GM18526 (cell line): ENCODE measurements around the gene IFT43.

Experiments
- POLR2A ChIP-seq: IDR thresholded peaks from 3 replicates; pipeline ENCODE4 v1.6.1; 2011; ENCODE audit not compliant: insufficient read length; ENCODE audit errors: extremely low read depth

The IFT43 gene

DNA sequence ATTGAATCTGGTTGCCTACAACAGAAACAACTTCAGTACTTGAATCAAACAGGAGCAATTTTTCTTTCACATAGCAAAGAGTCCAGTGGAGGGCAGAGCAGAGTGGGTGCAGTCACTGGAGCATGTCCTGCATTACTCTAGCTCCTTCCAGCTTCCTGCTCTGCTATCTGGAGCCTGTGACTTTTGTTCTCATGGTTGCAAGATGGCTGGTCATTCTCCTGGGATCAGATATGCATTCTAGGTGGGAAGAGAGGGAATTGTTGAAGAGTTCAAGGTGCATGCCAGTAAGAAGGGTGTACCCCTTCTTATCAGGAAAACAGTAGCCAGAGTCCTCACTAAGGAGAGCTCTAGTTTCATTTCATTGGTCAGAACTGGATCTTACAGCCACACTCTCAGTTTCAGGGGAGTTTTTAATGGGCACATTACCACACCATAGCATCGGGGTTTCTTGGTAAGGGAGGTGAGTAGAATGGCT is 8.0 kb downstream of the IFT43 start:
- TF ChIP-seq POLR2A, result no peak

DNA sequence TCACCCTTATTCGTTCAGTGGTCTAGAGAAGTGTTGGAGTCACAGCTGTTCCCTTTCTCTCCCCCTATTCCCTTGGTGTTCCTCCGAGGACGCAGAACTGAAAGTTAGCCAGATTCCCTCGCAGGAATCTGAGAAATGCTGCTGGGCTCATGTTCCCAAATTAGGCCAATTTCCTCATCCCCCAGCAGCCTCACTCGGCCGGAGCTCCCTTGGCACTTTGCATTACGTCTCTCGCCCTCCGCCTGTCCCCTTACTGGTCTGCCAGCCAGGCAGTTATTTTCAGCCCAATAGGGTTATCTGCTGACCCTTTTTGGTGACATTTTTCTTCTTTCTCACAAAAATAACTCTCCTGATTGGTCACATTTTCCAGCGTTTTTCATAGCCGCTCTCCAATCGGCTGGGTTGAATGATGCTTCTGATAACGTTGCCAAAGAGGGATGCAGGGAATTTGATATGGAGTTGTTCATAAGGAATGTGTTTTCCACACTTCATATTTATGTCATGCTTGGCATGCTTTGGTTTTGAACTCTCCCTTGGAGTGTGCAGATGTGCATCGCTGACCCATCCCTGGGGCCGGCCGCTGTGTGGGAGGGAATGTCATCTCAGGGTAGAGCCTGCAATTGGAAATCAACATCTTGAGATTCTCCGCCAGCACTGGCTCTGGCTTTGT is 9.9 kb downstream of the IFT43 start:
- TF ChIP-seq POLR2A, result no peak

DNA sequence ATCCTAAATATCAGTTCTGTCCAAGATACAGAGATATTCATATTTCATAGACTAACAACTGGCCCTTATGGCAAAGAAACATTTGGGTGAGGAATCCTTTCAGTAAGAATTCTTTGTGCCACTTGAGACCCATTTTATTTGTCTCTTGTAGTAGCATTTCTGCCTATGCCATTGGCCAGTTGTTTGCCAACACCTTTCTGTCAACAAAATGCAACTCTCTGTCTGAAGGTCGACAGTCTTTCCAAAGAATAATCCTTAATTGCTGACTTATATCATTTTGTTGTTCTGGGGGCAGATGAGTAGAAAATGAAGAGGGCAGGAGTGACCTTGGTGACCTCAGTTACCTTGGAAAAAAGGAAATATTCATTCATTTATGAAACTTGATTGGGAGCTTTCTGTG is 10.9 kb downstream of the IFT43 start:
- TF ChIP-seq POLR2A, result no peak

DNA sequence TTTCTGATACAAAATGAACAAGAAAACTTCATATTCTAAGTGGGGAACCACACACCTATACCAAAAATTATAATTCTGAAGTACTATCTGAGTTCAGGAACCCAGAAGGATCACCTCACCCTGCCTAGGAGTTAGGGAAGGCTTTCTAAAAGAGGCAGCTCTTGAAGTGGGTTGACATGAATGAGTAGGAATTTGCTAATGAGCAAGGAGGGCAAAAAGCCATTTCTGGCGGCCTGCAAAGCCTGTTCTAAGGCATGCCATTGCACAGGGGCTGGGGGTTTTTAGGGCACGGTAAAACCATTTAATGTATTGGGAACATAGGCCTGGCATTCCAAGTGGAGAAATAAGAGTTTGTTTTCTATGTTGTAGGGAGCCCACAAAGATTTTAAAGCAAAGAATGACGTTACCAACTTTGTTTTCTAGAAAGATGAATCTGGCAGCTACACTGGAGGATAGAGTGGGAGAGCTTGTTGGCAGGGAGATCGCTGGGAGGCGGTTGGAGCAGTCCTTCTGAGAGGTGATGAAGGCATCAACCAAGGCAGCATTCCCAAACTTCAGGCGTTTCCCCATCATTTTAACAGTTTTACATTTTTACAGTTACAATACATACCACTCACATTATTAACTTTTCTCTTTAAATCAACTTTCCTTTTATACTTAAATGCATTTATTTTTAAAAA is 14.1 kb downstream of the IFT43 start:
- TF ChIP-seq POLR2A, result no peak

DNA sequence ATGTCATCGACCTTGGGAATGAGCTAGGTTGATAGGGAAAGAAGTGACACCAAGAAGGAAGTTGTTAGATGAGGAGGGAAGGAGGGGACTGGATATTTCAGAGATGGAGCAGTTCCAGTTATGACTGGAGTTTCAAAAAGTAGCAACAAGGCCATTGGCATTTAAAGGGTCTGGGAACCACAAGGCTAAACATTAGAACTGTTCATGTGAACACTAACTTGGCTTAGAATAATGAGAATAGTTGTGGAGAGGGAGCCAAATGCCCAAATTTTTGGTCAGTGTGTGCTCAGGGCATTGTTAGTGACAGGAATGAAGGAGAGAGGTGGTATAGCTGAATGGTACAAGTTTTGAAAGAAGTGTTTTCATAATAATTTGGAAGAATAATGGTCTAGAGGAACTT is 16.8 kb downstream of the IFT43 start:
- no peak for TF ChIP-seq POLR2A

DNA sequence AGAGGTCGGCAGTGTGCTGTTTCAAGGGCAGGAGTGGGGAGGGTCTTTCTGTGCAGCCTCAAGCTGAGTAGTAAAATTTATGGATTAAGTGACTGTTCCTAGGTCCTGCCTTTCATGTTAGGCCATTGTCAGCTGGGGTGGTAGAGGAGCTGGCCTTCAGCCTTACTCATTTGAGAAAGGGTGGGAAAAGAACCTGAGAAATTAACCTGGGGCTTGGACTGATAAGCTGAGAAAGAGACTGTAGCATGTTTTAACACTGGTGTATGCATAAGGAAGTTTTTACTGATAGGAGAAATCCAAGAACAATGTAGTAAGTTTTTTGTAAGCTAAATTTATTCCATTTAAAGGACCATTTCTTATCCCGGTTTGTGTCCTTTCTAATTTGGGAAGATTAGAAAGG is 20.7 kb downstream of the IFT43 start:
- TF ChIP-seq POLR2A, result no peak

DNA sequence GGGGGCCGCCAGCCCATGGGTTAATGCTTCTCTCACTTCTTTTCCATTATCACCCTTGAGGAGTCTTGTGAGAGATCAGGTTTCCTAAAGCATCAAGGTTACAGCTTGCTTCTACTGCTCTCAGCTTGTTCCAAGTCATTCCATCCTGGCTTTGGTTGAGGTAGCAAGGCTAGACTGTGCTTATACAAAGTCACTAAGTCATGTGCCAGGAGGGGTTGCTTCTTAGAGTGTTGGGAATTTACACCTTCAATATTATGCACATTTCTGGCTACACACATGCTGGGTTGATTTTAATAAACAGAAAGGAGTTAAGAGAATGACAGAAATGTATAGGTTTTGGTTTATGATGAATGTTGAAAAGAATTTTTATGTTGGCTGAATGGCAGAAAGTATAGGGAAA is 21.8 kb downstream of the IFT43 start:
- no peak for TF ChIP-seq POLR2A

DNA sequence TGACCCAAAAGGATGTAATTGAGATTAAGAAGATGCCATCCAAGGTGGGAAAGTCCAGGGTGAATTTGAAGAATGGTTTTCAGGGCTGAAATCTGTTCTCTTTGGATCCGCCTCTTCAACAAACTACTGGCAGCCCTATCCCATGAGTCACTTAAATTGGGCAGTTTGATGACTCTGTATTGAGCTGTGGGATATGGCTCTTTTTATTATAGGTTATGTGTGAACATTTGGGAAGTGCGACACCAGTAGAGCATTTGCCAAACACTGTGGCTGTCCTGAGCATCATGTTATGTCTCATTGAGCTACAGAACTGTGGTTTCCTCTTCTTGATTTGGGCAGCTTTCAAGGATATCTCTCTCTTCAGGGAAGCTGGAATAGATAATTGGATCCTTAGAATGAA is 22.3 kb downstream of the IFT43 start:
- TF ChIP-seq POLR2A, result no peak

DNA sequence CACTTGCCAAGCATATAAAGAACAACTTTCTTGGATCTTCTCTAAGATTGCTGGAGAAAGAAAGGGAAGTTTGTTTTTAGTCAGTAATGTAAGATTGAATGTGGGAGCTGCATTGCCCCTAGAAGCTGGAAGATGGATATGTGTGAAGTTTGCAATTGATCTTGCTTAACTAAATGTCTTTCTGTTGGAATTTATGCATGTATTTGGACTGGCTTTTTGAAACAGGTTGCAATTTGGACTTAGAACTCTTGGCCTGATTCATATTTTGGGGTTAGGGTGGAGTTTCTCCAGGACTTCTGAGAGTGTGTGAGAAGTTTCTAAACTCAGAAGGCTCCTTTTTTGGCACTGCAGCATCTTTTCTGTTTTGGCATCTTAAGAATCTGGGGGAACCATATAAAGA is 26.4 kb downstream of the IFT43 start:
- no peak for TF ChIP-seq POLR2A

DNA sequence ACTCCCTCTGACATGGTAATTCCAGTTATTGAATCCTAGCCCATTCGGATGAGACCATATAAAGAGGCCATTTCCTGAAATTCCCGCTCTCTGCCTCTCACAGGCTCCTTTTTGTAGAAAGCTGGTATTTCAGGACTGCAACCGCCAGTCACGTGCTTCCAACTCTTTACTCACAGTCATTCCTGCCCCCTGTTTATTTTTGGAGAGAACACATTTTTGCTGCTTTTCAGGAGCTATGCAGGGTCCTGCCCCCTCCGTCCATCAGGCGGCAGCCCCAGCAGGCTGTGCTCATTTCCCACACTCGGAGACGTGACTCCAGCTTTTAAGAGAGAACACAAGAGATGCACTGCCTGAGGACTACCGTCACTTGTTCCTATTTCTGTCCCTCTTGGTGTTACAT is 26.8 kb downstream of the IFT43 start:
- TF ChIP-seq POLR2A, result no peak

DNA sequence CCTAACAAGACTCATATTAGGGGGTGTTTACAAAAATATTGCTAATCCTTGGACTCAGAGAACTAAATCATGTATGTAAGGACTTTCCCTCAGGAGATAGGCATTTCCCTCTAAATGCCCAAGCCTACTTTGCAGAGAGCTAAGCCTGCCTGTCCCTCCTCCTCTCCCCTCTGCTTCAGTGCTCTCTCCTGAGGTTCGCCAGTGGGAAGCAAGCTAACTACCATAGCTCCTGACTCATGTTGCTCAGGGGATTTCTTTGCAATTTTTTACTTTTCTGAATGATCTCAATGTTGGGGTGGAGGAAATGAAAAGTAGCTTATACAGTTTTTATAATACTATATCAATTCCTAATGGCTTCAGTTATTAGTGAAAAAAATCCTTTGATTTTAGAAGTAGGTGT is 29.6 kb downstream of the IFT43 start:
- TF ChIP-seq POLR2A, result no peak

DNA sequence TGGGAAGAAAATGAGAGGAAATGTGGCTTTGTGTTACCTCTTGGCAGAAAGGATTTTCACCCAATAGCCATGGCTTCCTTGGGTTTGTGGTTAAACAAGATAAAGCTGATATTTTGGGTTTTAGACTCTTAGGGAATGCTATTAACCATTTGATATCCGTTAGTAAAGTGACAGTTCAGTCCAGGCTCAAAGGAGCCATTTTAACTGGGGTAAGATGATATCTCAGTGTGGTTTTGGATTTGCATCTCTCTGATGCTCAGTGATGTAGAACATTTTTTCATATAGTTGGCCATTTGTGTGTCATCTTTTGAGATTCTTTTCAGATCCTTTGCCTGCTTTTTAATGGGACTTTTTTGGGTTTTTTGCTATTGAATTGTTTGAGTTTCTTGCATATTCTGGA is 30.1 kb downstream of the IFT43 start:
- TF ChIP-seq POLR2A, result no peak

DNA sequence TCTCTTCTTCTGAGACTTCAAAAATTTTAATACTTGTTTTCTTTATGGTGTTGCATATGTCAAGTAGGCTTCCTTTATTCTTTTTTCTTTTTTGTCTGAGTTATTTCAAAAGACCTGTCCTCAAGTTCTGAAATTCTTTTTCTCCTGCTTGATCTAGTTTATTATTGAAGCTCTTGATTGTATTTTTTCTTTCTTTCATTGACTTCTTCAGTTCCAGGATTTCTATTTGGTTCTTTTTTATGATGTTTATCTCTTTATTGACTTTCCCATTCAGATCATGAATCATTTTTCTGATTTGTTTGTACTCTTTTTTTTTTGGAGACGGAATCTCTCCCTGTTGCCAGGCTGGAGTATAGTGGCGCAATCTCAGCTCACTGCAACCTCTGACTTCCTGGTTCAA is 34.1 kb downstream of the IFT43 start:
- TF ChIP-seq POLR2A, result no peak

DNA sequence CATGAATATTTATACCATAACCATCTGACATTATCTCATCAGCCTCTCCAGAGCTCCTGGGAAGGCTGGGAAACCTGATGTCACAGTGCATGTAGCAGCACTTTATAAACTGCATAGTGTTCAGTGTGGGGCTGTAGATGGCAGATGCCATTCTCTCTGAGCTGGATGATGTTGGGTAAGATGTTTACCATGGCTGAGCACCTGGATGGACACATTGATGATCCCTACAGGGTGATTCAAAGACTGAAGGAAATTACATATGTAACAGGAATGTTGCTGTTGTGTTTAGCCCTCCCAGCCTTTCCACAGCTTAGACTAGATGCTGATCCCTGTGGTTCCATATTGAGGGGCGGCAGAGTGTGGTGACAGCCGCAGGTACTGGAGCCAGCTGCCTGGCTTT is 37.4 kb downstream of the IFT43 start:
- TF ChIP-seq POLR2A, result no peak

DNA sequence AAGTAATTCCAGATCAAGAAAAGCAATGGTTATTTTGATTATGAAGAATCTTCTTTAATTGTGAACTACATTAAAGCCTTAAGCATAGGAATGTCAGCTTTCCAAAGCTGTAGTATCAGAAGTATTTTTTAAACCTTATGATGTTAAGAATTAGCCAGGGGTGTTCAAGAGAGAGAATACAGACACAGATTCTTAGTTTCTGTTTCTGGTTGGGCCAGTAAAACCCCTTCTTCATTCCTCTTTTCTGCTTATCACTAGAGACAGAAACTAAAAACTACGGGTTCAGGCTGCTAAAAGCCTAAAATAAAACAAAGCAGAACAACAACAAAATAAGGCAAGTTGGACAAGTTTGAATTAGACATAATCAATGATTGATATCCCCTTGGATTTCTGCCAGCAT is 38.2 kb downstream of the IFT43 start:
- TF ChIP-seq POLR2A, result no peak

DNA sequence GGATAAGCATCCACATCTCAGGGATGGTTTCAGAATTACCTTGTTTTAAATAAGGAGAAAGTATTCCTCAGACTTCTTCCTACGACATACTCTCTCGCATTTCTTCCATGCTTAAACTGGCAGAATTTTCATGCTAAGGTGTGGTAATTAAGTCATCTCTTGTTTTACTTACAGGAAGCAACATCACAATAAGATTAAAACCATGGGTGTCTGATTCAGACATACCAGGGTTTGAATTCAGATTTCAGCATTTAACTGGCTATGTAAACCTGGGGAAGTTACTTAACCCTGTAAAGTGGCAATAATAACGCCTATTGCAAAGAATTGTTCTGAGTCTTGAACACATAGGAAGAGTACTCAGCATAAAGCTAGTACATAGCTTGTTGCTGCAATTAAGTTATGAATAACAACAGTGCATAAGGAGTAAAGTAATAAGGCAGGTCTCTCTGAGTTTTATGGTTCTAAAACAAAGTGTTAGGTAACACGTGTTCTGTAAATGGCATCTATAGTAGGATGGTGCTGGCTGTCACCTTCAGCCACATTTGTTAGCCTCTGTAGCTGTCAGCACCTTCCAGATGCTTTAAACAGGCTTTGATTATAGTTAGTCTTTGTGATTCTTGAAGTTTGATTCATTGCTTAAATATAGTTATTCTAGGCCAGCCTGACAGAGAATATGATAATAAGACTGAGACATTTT is 38.8 kb downstream of the IFT43 start:
- no peak for TF ChIP-seq POLR2A
